MCF 10A (cell line): Measurements from ENCODE around the gene EXOC6. TPM values are rescaled to one million over a fixed set of nuclear protein-coding genes. Genes with fewer than 3 reads are reported as not detected.

Experiments
- BruUV-seq: library from RNA; stranded (reverse); fragments of 400-500 nt; replicated peaks from 2 replicates; lab custom pipeline; 2021; lab: Mats Ljungman, UMichigan
- CTCF ChIA-PET: fragments of 300-600 bp; sonication (Branson Sonifier 250); formaldehyde crosslinking; extraction: SDS; loops from one replicate; lab custom pipeline; 2021; ENCODE audit warnings: antibody characterized with exemption, inconsistent platforms; lab: Yijun Ruan, JAX
- POLR2A ChIA-PET: fragments of 300-600, 350-650 bp; sonication (Branson Sonifier 250); formaldehyde crosslinking; extraction: SDS; loops from one replicate; lab custom pipeline; 2020; ENCODE audit warnings: antibody characterized with exemption, inconsistent platforms; lab: Yijun Ruan, JAX
- DNase-seq: peaks from one replicate; pipeline ENCODE4 v3.0.0-alpha.2; 2018; ENCODE audit not compliant: unreplicated experiment
- H3K27ac Mint-ChIP-seq: one replicate; pipeline ENCODE4 v1.8.0; 2022; ENCODE audit warnings: mild to moderate bottlenecking, low read depth, mixed read lengths; ENCODE audit not compliant: unreplicated experiment
- H3K27me3 Mint-ChIP-seq: one replicate; pipeline ENCODE4 v1.8.0; 2022; ENCODE audit warnings: mixed read lengths; ENCODE audit not compliant: insufficient read depth, unreplicated experiment
- H3K36me3 Mint-ChIP-seq: one replicate; pipeline ENCODE4 v1.8.0; 2022; ENCODE audit warnings: mild to moderate bottlenecking, moderate library complexity, mixed read lengths; ENCODE audit not compliant: insufficient read depth, unreplicated experiment
- H3K4me1 Mint-ChIP-seq: one replicate; pipeline ENCODE4 v1.8.0; 2022; ENCODE audit warnings: mixed read lengths; ENCODE audit not compliant: insufficient read depth, unreplicated experiment
- H3K4me3 Mint-ChIP-seq: one replicate; pipeline ENCODE4 v1.8.0; 2022; ENCODE audit warnings: mild to moderate bottlenecking, moderate library complexity, mixed read lengths; ENCODE audit not compliant: unreplicated experiment
- H3K9me3 Mint-ChIP-seq: one replicate; pipeline ENCODE4 v1.8.0; 2022; ENCODE audit warnings: mixed read lengths; ENCODE audit not compliant: unreplicated experiment
- intact Hi-C: fragments of 100-400 bp; cut with micrococcal nuclease; formaldehyde crosslinking; loops from 2 replicates; pipeline ENCODE4 v1.14.1; 2022
- total RNA-seq: library from RNA; stranded (reverse); gene quantifications from 2 replicates; pipeline ENCODE4 v1.2.3, GENCODE V29; 2022
- TF ChIP-seq, protein P1 (sequence below): fragments of 200-600 bp; IDR thresholded peaks from one replicate; pipeline ENCODE4 v1.8.0; 2022; ENCODE audit warnings: antibody characterized with exemption, mild to moderate bottlenecking; ENCODE audit not compliant: unreplicated experiment

The EXOC6 gene
- total RNA-seq, 1 experiment from 2014 or later = 6.6 TPM

DNA sequence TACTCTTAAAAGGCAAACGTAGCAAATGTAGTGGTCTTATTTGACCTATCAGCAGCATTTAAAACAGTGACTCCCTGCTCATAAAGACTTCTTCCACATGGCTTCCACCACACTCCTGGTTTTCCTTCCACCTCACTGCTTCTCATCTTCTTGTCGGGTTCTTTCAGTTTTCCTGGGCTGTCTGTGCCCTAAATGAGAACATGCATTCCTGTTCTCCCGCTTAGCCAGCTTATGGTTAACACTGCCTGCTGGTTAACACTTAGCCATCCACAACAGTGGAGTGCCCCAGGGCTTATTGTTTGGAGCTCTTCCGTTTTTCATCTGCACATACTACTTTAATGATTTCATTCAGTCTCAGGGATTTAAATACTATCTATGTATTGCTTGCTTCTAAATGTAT is 34.3 kb upstream of the EXOC6 start:
- TF ChIP-seq, protein P1, sequence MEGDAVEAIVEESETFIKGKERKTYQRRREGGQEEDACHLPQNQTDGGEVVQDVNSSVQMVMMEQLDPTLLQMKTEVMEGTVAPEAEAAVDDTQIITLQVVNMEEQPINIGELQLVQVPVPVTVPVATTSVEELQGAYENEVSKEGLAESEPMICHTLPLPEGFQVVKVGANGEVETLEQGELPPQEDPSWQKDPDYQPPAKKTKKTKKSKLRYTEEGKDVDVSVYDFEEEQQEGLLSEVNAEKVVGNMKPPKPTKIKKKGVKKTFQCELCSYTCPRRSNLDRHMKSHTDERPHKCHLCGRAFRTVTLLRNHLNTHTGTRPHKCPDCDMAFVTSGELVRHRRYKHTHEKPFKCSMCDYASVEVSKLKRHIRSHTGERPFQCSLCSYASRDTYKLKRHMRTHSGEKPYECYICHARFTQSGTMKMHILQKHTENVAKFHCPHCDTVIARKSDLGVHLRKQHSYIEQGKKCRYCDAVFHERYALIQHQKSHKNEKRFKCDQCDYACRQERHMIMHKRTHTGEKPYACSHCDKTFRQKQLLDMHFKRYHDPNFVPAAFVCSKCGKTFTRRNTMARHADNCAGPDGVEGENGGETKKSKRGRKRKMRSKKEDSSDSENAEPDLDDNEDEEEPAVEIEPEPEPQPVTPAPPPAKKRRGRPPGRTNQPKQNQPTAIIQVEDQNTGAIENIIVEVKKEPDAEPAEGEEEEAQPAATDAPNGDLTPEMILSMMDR = no peak
- Mint-ChIP-seq H3K27ac (no peak overlapping the region), H3K4me3 (no peak overlapping the region), H3K9me3 (peaks cover 8% of the 10 kb centered on the region), H3K27me3 (no peaks in the 10 kb centered on the region), H3K36me3 (no peaks in the 10 kb centered on the region), H3K4me1 (no peaks in the 10 kb centered on the region)
- no TSS peak for BruUV-seq
- POLR2A ChIA-PET = no interaction called here
- intact Hi-C loops = no loop called here
- no peak for DNase-seq
- CTCF ChIA-PET = interaction anchor here (0.7 kb wide), 1 partner anchor 11 kb away, joined by 3 read pairs; no protein-coding TSS in a partner anchor

DNA sequence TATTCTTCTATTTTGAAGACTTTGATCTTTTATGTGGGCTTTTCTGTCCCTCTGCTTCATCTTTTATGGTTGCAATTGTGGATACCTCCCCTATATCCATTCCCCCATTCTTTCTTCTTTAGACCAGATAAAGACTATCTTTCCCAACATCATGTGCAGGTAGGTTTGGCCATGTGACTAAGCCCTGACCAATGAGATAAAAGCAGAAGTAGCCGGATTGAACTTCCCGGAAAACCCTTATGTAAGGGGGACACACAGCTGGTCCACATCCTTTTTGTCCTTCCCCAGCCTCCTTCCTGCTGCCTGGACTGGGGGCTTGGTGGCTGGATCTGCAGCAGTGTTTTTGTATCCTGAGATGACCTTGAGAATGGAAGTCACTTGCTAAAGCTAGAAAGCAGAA is 33.5 kb upstream of the EXOC6 start:
- intact Hi-C loops = no loop called here
- H3K4me1 Mint-ChIP-seq = no peaks in the 10 kb centered on the region
- ChIA-PET CTCF (no interaction called here), POLR2A (interaction anchor here (1.1 kb wide), 1 partner anchor 20 kb away, joined by 3 read pairs; no protein-coding TSS in a partner anchor)
- H3K9me3 Mint-ChIP-seq = peaks cover 8% of the 10 kb centered on the region
- no peak overlapping the region for H3K4me3 Mint-ChIP-seq
- H3K27ac Mint-ChIP-seq = no peak overlapping the region
- no TSS peak for BruUV-seq
- H3K27me3 Mint-ChIP-seq = no peaks in the 10 kb centered on the region
- TF ChIP-seq, protein P1 = no peak
- DNase-seq = no peak
- H3K36me3 Mint-ChIP-seq = no peaks in the 10 kb centered on the region

- TF ChIP-seq, protein P1 = no peak
- DNase-seq = no peak
- BruUV-seq = no TSS peak
- peaks cover 8% of the 10 kb centered on the region for H3K9me3 Mint-ChIP-seq
- H3K27me3 Mint-ChIP-seq = no peaks in the 10 kb centered on the region
- POLR2A ChIA-PET = interaction anchor here (1.2 kb wide), 1 partner anchor 149 kb away, joined by 3 read pairs; no protein-coding TSS in a partner anchor
- CTCF ChIA-PET = interaction anchor here (0.5 kb wide), 1 partner anchor 466 kb away, joined by 5 read pairs; no protein-coding TSS in a partner anchor
- H3K4me3 Mint-ChIP-seq = no peak overlapping the region
- no peaks in the 10 kb centered on the region for H3K4me1 Mint-ChIP-seq
- no peak overlapping the region for H3K27ac Mint-ChIP-seq
- H3K36me3 Mint-ChIP-seq = peaks cover 5% of the 10 kb centered on the region
- intact Hi-C loops = no loop called here
Measured at GRCh38 chr10:92816091-92816531, 32.2 kb upstream of the EXOC6 start.

DNA sequence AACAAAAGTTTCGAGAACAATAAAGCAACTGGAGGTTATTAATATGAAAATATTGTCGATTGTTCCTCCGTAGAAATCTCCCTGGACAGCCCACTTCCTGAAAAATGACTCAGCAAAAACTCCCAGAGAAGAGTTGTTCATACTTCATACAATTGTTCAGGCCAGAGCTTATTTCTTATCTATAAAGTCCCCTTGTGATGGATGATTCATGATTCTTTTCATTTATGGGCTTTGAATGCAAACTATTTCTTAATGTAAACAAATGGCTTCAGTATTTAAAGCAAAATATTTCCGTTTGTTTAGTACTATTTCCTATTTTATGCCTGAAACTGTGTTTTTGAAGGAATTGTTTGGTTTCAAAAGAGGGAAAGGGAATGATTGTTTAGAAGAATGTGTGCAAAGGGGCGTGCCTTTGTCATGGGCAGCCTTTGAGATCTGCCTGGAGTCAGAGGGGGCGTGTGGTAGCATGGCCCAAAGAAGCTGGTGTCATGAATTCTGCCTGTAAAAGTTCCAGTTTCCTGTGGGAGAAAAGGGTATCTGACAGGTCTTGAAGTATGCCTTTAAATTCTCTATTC is 26.2 kb upstream of the EXOC6 start:
- Mint-ChIP-seq H3K27ac (peak overlapping the region; percentile 85), H3K4me1 (peaks cover 14% of the 10 kb centered on the region), H3K4me3 (no peak overlapping the region), H3K36me3 (peaks cover 5% of the 10 kb centered on the region), H3K9me3 (peaks cover 2% of the 10 kb centered on the region), H3K27me3 (no peaks in the 10 kb centered on the region)
- no TSS peak for BruUV-seq
- intact Hi-C loops = no loop called here
- POLR2A ChIA-PET = interaction anchor here (1.2 to 1.9 kb wide), 3 partner anchors 20 to 231 kb away, joined by 3 to 8 read pairs (median 4); partner anchors contain the start of gene EXOC6
- CTCF ChIA-PET = interaction anchor here (0.8 to 1.1 kb wide), 4 partner anchors 13 to 25 kb away, joined by 3 to 4 read pairs (median 3); no protein-coding TSS in a partner anchor
- DNase-seq = peak; percentile 70
- TF ChIP-seq, protein P1 = no peak
